ENCODE results near the gene OARD1. TPM values are rescaled to one million over a fixed set of nuclear protein-coding genes. Genes with fewer than 3 reads are reported as not detected.

Gene OARD1
- total RNA-seq, 1 experiment from 2014 or later: 33.7 TPM

DNA sequence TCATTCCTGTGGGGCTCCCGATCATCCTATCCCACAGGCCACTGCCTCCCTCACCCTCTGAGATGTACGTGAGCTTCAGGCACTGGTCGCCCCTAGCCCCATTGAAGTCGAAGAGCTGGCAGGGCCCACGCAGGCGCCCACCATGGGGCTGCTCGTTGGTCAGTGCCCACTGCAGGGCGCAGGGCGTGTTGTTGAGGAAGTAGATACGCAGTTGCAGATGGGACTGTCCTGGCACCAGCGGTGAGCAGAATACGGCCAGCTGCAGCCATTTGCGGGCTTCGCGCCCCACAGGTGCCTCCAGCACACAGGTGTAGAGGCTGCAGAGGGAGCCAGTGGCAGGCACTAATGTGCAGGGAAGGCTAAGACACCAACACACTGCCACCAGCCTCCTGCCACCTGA lies 39.3 kb downstream of the OARD1 start (continued):
- TF ChIP-seq, protein P1, sequence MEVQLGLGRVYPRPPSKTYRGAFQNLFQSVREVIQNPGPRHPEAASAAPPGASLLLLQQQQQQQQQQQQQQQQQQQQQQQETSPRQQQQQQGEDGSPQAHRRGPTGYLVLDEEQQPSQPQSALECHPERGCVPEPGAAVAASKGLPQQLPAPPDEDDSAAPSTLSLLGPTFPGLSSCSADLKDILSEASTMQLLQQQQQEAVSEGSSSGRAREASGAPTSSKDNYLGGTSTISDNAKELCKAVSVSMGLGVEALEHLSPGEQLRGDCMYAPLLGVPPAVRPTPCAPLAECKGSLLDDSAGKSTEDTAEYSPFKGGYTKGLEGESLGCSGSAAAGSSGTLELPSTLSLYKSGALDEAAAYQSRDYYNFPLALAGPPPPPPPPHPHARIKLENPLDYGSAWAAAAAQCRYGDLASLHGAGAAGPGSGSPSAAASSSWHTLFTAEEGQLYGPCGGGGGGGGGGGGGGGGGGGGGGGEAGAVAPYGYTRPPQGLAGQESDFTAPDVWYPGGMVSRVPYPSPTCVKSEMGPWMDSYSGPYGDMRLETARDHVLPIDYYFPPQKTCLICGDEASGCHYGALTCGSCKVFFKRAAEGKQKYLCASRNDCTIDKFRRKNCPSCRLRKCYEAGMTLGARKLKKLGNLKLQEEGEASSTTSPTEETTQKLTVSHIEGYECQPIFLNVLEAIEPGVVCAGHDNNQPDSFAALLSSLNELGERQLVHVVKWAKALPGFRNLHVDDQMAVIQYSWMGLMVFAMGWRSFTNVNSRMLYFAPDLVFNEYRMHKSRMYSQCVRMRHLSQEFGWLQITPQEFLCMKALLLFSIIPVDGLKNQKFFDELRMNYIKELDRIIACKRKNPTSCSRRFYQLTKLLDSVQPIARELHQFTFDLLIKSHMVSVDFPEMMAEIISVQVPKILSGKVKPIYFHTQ (CRISPR knock-in tag; IDR thresholded peaks at IDR 0.05): no peak

DNA sequence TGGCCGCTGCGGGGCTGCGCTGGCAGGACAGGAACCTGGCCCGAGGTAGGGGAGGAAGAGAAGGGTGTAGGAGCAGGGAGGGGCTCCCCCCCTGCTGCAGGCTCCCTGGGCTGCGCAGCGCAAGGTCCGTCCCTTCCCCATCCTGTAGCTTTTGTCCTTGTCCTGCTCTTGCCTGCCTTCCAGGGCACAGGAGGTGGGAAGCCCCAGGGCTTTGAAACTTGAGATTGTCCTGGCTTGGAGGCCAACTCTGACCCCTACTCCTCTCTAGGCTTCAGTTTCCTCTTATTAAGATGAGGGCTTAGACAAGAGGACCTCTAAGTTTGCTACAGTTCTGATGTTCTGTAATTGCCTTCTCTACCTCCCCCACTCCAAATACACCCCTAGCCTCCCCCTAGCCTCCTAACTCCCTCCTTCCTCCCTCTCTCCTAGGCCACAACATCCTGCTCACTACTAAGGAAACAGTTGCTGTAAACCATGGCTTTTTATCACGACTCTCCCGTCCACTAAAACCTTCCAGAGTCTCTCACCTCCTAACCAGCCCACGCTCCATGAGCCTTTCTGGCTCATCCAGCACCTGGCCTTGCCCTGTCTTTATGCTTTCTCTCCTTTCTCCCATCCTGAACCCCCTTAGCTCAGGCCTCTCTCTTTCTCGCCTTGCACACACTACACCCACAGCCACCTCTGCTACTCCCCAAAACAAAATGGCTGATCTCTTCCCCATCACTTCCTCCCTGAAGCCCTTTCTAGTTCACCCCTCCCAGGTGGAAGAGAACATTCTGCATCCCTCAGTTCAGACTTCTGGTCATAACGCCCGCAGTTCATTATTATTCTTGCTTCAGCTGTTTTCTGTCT lies 43.4 kb downstream of the OARD1 start:
- H3K4me3 Mint-ChIP-seq: peak overlapping the region; percentile 64
- peaks cover 23% of the 10 kb centered on the region for H3K4me1 Mint-ChIP-seq
- ChIA-PET CTCF (interaction anchor here (0.6 to 3.2 kb wide), 41 partner anchors 9 to 700 kb away, joined by 3 to 97 read pairs (median 6); partner anchors contain the start of genes LRFN2, NFYA, OARD1 and TSPO2), POLR2A (interaction anchor here (0.8 to 1.5 kb wide), 2 partner anchors 10 to 27 kb away, joined by 3 to 5 read pairs; partner anchors contain the start of gene UNC5CL)
- DNase-seq (ENCODE audit: low spot score): no peak
- peak overlapping the region; percentile 4 for H3K27ac Mint-ChIP-seq
- TF ChIP-seq ZNF138 (CRISPR knock-in tag; conservative IDR thresholded peaks at IDR 0.05) (no peak), ZNF263 (CRISPR knock-in tag; IDR thresholded peaks at IDR 0.05; ENCODE audit: low read depth) (no peak), ZNF423 (CRISPR knock-in tag; IDR thresholded peaks at IDR 0.05) (peak; percentile 73)
- H3K27me3 Mint-ChIP-seq (ENCODE audit: low read depth): no peaks in the 10 kb centered on the region; the same call in 1 of the 2 replicates
- no peaks in the 10 kb centered on the region for H3K36me3 Mint-ChIP-seq
- no peaks in the 10 kb centered on the region for H3K9me3 Mint-ChIP-seq
- ATAC-seq: peak; percentile 21

DNA sequence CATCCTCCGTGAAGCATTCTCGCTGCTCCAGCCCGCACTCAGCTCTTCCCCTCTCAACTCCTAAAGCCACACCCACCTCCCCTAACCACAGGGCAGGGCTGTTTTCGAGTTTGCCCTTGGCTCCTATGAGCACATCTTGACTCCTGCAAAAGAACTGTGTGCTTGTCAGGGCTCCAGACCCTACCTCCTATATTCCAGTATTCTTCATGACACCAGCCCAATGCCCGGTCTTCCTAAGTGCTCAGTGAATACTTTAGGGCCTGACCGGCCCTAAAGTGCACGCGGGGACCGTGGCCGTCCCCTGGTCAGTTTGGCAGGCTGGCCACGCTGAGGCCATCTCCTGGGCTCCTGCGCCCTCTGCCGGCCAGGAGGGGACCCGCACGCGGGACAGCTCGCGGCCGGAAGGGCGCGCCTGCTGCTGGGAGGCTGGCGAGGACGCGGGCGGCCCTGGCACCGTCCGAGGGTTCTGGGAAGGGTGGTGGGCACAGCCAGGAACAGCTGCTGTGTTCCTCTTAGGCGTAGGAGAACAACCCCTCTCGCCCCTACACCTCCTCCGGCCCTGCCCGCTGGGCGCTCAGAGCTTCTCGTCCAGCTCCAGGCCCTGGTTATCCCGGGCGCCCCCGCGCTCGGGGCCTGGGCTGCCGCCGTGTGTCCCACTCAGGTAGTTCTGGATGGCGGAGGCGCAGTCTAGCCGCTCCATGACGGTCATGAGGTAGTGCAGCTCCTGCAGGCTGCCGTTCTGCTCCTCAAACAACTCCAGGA lies 44.2 kb downstream of the OARD1 start:
- no peaks in the 10 kb centered on the region for H3K9me3 Mint-ChIP-seq
- H3K27me3 Mint-ChIP-seq (ENCODE audit: low read depth): no peaks in the 10 kb centered on the region; the same call in 1 of the 2 replicates
- H3K27ac Mint-ChIP-seq: no peak overlapping the region
- POLR2A ChIA-PET: interaction anchor here (0.8 to 1.5 kb wide), 4 partner anchors 11 to 134 kb away, joined by 3 to 6 read pairs (median 4); partner anchors contain the start of gene UNC5CL
- CTCF ChIA-PET: interaction anchor here (0.6 to 3.2 kb wide), 71 partner anchors 10 to 1093 kb away, joined by 3 to 97 read pairs (median 4); partner anchors contain the start of genes LRFN2, NFYA, OARD1 and TSPO2
- H3K36me3 Mint-ChIP-seq: no peaks in the 10 kb centered on the region
- DNase-seq (ENCODE audit: low spot score): peak; percentile 87
- H3K4me3 Mint-ChIP-seq: peak overlapping the region; percentile 64
- H3K4me1 Mint-ChIP-seq: peaks cover 23% of the 10 kb centered on the region
- ATAC-seq: peak; percentile 86
- TF ChIP-seq KAT7 (CRISPR knock-in tag; IDR thresholded peaks at IDR 0.05; ENCODE audit: borderline replicate concordance) (0 out of 2 replicates have a peak, but pooled peaks have one; percentile 77), CBFB (CRISPR knock-in tag; IDR thresholded peaks at IDR 0.05; ENCODE audit: low read depth) (no peak), HMGA2 (CRISPR knock-in tag; IDR thresholded peaks at IDR 0.05) (no peak), FOXP1 (CRISPR knock-in tag; IDR thresholded peaks at IDR 0.05; ENCODE audit: borderline replicate concordance) (peak; percentile 73; the same call in 1 of the 2 replicates), MYBL2 (CRISPR knock-in tag; IDR thresholded peaks at IDR 0.05) (0 out of 2 replicates have a peak, but pooled peaks have one; percentile 41), ZNF263 (CRISPR knock-in tag; IDR thresholded peaks at IDR 0.05; ENCODE audit: low read depth) (no peak), ZNF671 (CRISPR knock-in tag; IDR thresholded peaks at IDR 0.05) (no peak), PRRX2 (CRISPR knock-in tag; IDR thresholded peaks at IDR 0.05) (no peak), CREB1 (CRISPR knock-in tag; IDR thresholded peaks at IDR 0.05) (no peak), FOXK1 (CRISPR knock-in tag; IDR thresholded peaks at IDR 0.05) (peak; percentile 32)
- TF ChIP-seq, protein P2, sequence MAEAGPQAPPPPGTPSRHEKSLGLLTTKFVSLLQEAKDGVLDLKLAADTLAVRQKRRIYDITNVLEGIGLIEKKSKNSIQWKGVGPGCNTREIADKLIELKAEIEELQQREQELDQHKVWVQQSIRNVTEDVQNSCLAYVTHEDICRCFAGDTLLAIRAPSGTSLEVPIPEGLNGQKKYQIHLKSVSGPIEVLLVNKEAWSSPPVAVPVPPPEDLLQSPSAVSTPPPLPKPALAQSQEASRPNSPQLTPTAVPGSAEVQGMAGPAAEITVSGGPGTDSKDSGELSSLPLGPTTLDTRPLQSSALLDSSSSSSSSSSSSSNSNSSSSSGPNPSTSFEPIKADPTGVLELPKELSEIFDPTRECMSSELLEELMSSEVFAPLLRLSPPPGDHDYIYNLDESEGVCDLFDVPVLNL (CRISPR knock-in tag; IDR thresholded peaks at IDR 0.05; ENCODE audit: borderline replicate concordance, low read depth): no peak; the same call in 1 of the 2 replicates
- TF ChIP-seq, protein P3, sequence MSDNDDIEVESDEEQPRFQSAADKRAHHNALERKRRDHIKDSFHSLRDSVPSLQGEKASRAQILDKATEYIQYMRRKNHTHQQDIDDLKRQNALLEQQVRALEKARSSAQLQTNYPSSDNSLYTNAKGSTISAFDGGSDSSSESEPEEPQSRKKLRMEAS (CRISPR knock-in tag; IDR thresholded peaks at IDR 0.05): peak; percentile 80; the same call in 1 of the 2 replicates
- TF ChIP-seq, protein P4, sequence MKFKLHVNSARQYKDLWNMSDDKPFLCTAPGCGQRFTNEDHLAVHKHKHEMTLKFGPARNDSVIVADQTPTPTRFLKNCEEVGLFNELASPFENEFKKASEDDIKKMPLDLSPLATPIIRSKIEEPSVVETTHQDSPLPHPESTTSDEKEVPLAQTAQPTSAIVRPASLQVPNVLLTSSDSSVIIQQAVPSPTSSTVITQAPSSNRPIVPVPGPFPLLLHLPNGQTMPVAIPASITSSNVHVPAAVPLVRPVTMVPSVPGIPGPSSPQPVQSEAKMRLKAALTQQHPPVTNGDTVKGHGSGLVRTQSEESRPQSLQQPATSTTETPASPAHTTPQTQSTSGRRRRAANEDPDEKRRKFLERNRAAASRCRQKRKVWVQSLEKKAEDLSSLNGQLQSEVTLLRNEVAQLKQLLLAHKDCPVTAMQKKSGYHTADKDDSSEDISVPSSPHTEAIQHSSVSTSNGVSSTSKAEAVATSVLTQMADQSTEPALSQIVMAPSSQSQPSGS (CRISPR knock-in tag; IDR thresholded peaks at IDR 0.05; ENCODE audit: borderline replicate concordance, low read depth): no peak
- TF ChIP-seq, protein P5, sequence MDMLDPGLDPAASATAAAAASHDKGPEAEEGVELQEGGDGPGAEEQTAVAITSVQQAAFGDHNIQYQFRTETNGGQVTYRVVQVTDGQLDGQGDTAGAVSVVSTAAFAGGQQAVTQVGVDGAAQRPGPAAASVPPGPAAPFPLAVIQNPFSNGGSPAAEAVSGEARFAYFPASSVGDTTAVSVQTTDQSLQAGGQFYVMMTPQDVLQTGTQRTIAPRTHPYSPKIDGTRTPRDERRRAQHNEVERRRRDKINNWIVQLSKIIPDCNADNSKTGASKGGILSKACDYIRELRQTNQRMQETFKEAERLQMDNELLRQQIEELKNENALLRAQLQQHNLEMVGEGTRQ (CRISPR knock-in tag; IDR thresholded peaks at IDR 0.05): no peak; the same call in 1 of the 2 replicates
- TF ChIP-seq, protein P6, sequence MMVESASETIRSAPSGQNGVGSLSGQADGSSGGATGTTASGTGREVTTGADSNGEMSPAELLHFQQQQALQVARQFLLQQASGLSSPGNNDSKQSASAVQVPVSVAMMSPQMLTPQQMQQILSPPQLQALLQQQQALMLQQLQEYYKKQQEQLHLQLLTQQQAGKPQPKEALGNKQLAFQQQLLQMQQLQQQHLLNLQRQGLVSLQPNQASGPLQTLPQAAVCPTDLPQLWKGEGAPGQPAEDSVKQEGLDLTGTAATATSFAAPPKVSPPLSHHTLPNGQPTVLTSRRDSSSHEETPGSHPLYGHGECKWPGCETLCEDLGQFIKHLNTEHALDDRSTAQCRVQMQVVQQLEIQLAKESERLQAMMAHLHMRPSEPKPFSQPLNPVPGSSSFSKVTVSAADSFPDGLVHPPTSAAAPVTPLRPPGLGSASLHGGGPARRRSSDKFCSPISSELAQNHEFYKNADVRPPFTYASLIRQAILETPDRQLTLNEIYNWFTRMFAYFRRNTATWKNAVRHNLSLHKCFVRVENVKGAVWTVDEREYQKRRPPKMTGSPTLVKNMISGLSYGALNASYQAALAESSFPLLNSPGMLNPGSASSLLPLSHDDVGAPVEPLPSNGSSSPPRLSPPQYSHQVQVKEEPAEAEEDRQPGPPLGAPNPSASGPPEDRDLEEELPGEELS (CRISPR knock-in tag; IDR thresholded peaks at IDR 0.05): no peak

Data from WTC11 (cell line).